Measurements from ENCODE around the gene USP21.

Gene USP21

GRCh38 chr1:161172776-161173376, 13.6 kb downstream of the USP21 start:
- no peak for DNase-seq

DNA sequence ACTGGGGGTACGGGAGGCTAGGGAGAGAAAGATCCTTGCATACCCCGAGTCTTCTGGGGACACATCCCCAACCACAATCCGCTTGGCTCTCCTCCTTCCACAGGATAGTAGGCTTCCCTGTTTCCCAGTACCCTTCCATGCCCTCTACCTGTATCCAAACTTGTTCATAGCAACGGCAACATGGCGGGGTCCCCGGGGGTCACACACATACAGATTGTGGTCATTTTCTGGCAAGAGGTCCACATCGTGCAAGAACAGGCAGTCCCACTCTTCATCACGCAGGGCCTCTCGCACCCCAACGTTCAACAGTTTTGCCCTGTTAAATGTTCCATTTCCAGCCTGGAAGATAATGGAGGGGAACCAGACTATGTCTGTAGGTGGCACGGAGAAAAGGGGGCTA, 14.4 kb downstream of the USP21 start:
- DNase-seq: no peak

- no peak for DNase-seq
These were observed 15.6 kb downstream of the USP21 start for GRCh38 chr1:161174911-161175310.

GRCh38 chr1:161175771-161176453, 16.6 kb downstream of the USP21 start:
- no peak for DNase-seq

- DNase-seq: no peak
These were observed 17.3 kb downstream of the USP21 start for GRCh38 chr1:161176468-161177111.

GRCh38 chr1:161177112-161177935, 18.0 kb downstream of the USP21 start, which contains the start of gene B4GALT3:
B4GALT3 (minus strand) TSS chr1:161177507; CDS start chr1:161176060, 1,447 bp downstream.
- peak; percentile 63 for DNase-seq

GRCh38 chr1:161177936-161178244, 18.6 kb downstream of the USP21 start:
- no peak for DNase-seq

- DNase-seq: no peak
These were observed 20.4 kb downstream of the USP21 start for GRCh38 chr1:161179698-161180097.

GRCh38 chr1:161180639-161181038, 21.3 kb downstream of the USP21 start:
- DNase-seq: peak; percentile 18

GRCh38 chr1:161182214-161182613, 22.9 kb downstream of the USP21 start:
- DNase-seq: no peak

- peak; percentile 97 for DNase-seq
These were observed 26.0 kb downstream of the USP21 start for GRCh38 chr1:161185282-161185682.

GRCh38 chr1:161185732-161186311, 26.5 kb downstream of the USP21 start:
- DNase-seq: peak; percentile 19

GRCh38 chr1:161187311-161187710, 28.0 kb downstream of the USP21 start:
- no peak for DNase-seq

DNA sequence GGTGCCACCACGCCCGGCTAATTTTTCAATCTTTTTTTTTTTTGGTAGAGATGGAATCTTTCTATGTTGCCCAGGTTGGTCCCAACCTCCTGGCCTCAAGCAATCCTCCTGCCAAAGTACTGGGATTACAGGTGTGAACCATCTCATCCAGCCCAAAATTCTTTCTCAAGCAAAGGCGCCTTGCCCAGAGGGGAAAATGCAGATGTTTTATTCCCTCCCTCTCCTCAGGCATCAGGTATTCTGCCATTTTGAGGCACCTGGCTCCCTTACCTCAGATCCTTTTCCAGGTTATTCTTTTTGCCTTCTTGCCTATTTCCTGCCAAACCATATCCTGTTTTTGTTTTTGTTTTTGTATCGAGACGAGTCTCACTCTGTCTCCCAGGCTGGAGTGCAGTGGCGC, 29.1 kb downstream of the USP21 start:
- no peak for DNase-seq

DNA sequence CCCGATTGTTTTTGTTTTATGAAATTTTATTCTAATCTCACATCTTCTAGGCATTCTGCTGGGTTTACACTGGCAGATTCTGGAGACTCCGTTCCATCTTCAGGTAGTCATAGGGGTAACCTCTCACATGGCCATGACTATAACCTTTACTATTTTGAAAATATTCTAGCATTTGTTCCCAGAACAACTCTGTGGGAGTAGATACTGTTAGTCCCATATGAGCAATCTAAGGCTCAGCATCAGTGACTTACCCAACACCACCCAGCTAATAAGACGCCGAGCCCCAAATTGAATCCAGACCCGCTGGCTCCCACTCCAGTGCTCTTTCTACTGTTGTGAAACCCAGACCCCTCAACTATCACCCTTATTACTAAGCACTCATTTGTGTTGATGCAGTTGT, 29.7 kb downstream of the USP21 start:
- no peak for DNase-seq

GRCh38 chr1:161190962-161191521, 31.7 kb downstream of the USP21 start:
- peak; percentile 30 for DNase-seq

- DNase-seq: no peak
These were observed 32.7 kb downstream of the USP21 start for GRCh38 chr1:161191971-161192370.

DNA sequence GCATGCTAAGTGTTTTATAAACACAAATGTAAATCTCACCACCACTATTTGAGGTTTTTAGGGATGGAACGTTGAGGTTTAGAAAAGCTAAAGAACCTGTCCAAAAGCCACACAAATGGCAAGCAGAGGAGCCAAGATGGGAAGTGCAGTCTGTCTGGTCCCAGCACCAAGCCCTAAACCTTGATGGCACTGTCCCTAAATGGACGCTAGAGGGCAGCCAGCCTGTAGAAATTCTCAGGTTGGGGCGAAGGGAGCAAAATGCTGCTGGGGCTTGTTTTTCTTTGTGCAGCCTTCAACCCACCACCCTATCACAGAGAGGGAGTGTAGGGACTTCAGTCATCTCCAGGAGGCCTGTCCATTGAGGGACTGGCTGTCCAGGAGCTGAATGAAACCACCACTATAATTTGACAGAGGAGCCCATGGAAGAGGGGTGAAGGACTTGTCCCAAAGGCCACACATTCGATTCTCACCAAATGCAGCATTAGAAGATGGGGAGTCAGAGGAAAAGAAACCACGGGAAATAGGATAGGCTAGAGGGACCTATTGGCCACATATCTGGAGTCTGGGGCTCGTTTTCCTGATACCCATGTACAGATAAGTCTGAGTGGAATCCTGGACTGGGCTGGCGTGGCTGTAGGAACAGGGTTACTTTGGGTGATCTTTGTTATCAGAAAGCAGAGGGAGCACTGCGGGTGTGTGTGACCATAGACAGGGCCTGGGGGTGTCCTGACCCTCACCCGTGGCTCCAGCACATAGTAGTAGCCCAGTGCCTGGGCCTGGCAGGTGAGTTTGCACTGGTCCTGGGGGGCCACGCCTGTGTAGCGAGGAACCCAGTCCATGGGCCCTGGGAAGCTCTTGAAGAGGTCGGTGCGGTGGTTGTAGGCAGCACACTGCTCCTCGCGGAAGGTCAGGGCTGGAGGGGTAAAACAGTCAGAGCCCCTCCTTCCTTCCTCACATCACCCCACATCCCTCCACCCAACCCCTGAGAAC, 33.5 kb downstream of the USP21 start:
- peak; percentile 64 for DNase-seq

- DNase-seq: no peak
These were observed 34.4 kb downstream of the USP21 start for GRCh38 chr1:161193561-161194235.

DNA sequence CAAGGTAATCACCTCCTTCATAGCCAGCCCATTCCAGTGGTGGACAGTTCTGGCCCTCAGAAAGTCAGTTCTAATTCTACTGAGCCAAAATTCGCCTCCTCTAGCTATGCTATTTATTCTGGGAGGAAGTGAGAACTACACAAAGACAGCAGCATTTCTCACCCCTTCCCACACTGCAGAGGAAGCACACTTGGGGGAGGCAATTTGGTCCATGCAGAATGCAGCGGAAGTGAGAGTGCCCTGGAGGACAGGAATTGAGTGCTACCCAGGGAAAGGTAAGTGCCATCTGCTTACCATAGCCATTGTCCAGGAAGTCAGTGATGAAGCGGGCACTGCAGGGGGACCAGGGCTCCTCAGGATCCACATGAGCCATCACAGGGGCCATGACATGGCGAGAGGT, 35.9 kb downstream of the USP21 start:
- DNase-seq: no peak

GRCh38 chr1:161196111-161196510, 36.8 kb downstream of the USP21 start:
- no peak for DNase-seq

Data from GDM1 (cell line).